Measurements from ENCODE around the gene GABBR2.
"Not testable (repeated sequence)": the region's sequence is repeated elsewhere in the genome, so short reads cannot be mapped to it uniquely, and the experiment has no call there.

Gene GABBR2

DNA sequence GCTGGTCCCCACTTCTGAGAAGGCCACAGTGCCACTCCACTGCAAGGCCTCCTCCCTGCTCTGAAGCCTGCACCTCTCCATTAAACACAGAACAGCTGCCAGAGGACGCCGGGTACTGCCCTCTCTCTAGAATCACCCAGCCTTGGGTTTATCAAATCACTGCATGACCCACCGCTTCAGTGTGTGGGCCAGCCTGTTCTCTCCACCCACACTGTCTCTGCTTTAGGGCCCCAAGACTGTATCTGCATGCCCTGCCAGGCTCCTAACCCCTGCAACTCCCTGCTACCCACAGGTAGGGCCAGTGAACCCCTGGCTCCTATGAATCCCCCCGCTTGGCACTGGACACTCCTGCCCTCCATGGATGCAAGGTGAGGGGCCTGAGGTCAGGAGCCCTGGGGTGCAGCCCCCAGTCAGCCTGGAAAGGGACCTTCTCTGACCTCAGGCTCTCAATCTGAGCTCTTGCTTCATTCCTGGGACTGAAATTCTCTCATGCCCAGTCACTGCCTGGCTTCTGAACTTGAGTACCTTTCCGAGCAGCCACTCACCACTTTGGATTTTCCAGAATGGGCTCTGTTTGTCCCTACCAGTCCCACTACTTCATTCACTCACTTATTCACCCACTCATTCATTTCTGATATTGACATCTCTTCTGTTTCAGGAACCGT lies 206.3 kb downstream of the GABBR2 start:
- Histone ChIP-seq H3K9me3 (ENCODE audit: severe bottlenecking) (no peaks in the 10 kb centered on the region), H3K4me1 (ENCODE audit: insufficient read depth, poor library complexity, severe bottlenecking) (peaks cover 6% of the 10 kb centered on the region), H3K27ac (ENCODE audit: poor library complexity, severe bottlenecking) (no peak overlapping the region), H3K36me3 (ENCODE audit: low read depth) (no peaks in the 10 kb centered on the region), H3K27me3 (ENCODE audit: insufficient read depth, poor library complexity, severe bottlenecking) (no peaks in the 10 kb centered on the region), H3K4me3 (ENCODE audit: severe bottlenecking) (no peak overlapping the region)
- ATAC-seq (ENCODE audit: low read depth) (peak; percentile 60), DNase-seq (ENCODE audit: low spot score) (no peak)
- TF ChIP-seq, protein P1, sequence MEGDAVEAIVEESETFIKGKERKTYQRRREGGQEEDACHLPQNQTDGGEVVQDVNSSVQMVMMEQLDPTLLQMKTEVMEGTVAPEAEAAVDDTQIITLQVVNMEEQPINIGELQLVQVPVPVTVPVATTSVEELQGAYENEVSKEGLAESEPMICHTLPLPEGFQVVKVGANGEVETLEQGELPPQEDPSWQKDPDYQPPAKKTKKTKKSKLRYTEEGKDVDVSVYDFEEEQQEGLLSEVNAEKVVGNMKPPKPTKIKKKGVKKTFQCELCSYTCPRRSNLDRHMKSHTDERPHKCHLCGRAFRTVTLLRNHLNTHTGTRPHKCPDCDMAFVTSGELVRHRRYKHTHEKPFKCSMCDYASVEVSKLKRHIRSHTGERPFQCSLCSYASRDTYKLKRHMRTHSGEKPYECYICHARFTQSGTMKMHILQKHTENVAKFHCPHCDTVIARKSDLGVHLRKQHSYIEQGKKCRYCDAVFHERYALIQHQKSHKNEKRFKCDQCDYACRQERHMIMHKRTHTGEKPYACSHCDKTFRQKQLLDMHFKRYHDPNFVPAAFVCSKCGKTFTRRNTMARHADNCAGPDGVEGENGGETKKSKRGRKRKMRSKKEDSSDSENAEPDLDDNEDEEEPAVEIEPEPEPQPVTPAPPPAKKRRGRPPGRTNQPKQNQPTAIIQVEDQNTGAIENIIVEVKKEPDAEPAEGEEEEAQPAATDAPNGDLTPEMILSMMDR (IDR thresholded peaks at IDR 0.05; ENCODE audit: poor library complexity, severe bottlenecking): no peak

DNA sequence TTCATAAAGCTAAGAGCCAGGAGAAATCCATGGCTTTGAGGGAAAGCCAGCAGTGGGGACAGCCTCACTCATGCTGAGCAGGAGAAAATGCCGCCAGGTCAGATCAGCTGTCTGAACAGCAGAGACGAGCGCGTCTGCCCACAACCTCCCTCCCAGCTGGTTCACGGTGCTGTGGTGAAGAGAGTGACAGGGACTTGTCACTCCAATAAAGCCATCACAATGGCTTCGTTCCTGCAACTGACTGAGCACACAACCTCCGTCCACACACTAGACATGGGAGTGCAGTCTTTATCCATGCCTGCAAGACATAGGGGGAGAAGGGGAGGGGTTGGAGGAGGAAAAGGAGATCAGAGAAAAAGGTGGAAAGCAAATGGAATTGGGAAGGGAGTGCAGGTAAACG lies 206.9 kb downstream of the GABBR2 start:
- TF ChIP-seq, protein P1 (IDR thresholded peaks at IDR 0.05; ENCODE audit: poor library complexity, severe bottlenecking): no peak
- no peak for DNase-seq (ENCODE audit: low spot score)
- Histone ChIP-seq H3K4me3 (ENCODE audit: severe bottlenecking) (no peak overlapping the region), H3K27me3 (ENCODE audit: insufficient read depth, poor library complexity, severe bottlenecking) (no peaks in the 10 kb centered on the region), H3K27ac (ENCODE audit: poor library complexity, severe bottlenecking) (no peak overlapping the region), H3K4me1 (ENCODE audit: insufficient read depth, poor library complexity, severe bottlenecking) (peaks cover 6% of the 10 kb centered on the region), H3K36me3 (ENCODE audit: low read depth) (no peaks in the 10 kb centered on the region), H3K9me3 (ENCODE audit: severe bottlenecking) (no peaks in the 10 kb centered on the region)
- no peak for ATAC-seq (ENCODE audit: low read depth)

DNA sequence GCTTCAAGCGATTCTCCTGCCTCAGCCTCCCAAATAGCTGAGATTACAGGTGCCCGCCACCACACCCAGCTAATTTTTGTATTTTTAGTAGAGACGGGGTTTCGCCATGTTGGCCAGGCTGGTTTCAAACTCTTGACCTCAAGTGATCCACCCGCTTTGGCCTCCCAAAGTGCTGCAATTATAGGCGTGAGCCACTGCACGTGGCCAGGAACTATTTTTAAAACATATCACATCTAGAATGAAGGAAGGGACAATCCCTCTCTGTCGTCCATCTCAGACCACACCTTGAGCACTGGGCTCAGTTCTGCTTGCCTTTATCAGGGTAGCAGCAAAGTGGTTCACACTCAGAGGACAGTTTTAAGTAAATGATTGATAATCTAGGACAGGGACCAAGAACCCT lies 207.5 kb downstream of the GABBR2 start:
- H3K9me3 ChIP-seq (ENCODE audit: severe bottlenecking); H3K27me3 ChIP-seq (ENCODE audit: insufficient read depth, poor library complexity, severe bottlenecking); DNase-seq (ENCODE audit: low spot score); H3K27ac ChIP-seq (ENCODE audit: poor library complexity, severe bottlenecking); H3K4me1 ChIP-seq (ENCODE audit: insufficient read depth, poor library complexity, severe bottlenecking); ATAC-seq (ENCODE audit: low read depth); H3K4me3 ChIP-seq (ENCODE audit: severe bottlenecking); H3K36me3 ChIP-seq (ENCODE audit: low read depth): not testable (repeated sequence)

DNA sequence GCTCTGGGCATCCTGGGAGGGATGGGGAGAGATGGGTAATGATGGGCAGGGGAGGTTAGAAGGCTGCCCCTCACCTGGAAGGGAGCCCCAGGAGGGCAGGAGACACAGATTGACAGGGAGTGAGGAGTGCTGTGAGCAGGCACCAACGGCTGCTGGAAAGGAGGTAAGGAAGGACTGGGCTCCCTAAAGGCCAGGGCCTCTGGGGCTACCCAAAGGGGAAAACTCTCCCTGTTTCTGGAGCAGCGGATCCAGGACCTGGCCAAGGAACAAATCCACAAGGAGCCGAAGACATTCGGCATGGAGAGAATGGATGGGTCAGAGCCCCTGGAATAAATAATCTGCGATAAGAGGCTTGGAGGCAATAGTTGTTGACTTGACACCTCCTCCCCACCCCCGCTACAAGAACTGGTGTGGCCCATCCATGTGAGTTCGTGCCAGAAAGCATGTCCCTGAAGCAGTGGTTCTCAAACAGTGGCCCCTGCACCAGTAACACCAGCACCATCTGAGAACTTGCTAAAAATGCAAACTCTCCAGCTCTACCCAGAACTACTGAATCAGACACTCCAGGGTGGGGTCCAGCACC lies 208.3 kb downstream of the GABBR2 start:
- peaks cover 6% of the 10 kb centered on the region for H3K4me1 ChIP-seq (ENCODE audit: insufficient read depth, poor library complexity, severe bottlenecking)
- no peak for ATAC-seq (ENCODE audit: low read depth)
- H3K4me3 ChIP-seq (ENCODE audit: severe bottlenecking): no peak overlapping the region
- no peak for DNase-seq (ENCODE audit: low spot score)
- H3K27me3 ChIP-seq (ENCODE audit: insufficient read depth, poor library complexity, severe bottlenecking): no peaks in the 10 kb centered on the region
- no peaks in the 10 kb centered on the region for H3K9me3 ChIP-seq (ENCODE audit: severe bottlenecking)
- H3K27ac ChIP-seq (ENCODE audit: poor library complexity, severe bottlenecking): no peak overlapping the region
- H3K36me3 ChIP-seq (ENCODE audit: low read depth): no peaks in the 10 kb centered on the region
- TF ChIP-seq, protein P1 (IDR thresholded peaks at IDR 0.05; ENCODE audit: poor library complexity, severe bottlenecking): no peak

DNA sequence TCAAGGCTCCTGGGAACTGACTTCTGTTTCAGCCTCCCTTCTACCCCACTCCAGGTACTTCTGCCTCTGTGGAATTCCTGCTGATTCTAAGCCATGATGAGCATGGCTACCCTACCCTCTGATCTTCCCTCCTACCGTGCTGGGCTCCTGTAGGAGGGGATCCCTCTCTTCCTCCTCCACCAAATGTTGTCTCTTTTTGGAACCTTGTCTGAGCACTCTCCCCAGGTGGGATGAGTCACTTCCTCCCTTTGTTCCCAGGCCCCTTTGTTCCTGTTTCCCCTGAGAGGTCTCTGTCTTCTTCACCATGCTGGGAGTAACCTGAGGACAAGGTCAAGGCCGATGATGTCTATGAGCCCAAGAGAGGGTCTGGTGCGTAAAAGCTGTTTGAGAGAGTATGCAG lies 213.2 kb downstream of the GABBR2 start:
- TF ChIP-seq, protein P1 (IDR thresholded peaks at IDR 0.05; ENCODE audit: poor library complexity, severe bottlenecking): no peak
- Histone ChIP-seq H3K4me1 (ENCODE audit: insufficient read depth, poor library complexity, severe bottlenecking) (peaks cover 4% of the 10 kb centered on the region), H3K9me3 (ENCODE audit: severe bottlenecking) (no peaks in the 10 kb centered on the region), H3K4me3 (ENCODE audit: severe bottlenecking) (no peak overlapping the region), H3K36me3 (ENCODE audit: low read depth) (no peaks in the 10 kb centered on the region), H3K27me3 (ENCODE audit: insufficient read depth, poor library complexity, severe bottlenecking) (no peaks in the 10 kb centered on the region), H3K27ac (ENCODE audit: poor library complexity, severe bottlenecking) (no peak overlapping the region)
- no peak for DNase-seq (ENCODE audit: low spot score)
- ATAC-seq (ENCODE audit: low read depth): no peak
